ENCODE results near the gene KISS1R.

DNA sequence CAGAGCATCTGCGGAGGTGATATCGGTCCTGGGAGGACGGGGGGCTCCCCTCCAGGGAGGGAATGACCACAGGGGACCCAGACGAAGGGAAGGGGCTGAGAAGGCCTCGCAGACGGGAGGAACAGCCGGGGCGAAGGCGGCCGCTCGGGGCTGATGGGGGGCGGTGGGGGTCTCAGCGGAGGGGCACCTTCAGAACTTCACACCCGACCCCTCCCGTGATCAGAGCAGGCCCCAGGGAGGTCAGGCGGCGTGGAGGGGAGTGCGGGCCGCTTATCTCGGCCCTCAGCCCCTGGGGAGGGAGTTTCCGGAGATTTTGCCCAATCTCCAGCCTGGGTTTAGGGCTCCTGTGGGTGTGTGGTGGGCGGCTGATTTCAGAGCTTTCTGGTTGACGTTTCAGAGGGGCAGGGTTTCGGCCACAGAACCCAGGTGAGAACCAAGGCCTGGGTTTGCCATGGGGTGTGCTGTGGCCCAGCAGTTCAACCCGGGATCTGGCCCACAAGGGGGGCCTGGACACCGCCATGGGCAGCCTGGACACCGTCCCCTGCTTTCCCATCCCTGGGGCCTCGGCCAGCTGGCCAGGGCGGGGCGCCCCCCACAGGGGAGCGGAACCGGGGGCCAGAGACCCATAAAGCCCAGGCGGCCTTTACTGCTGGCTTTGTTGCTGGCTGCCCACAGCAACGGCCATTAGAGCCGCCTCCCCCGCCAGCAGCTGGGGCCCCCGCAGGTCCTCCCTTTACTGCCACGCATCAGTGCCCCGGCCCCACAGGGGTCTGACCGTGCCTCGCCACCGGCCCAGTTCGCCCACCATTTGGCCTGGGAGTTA is 37.8 kb downstream of the KISS1R start:
- TF ChIP-seq CTCF (IDR thresholded peaks at IDR 0.05; ENCODE audit: poor library complexity): no peak
- TF ChIP-seq EZH2 (IDR thresholded peaks at IDR 0.05; ENCODE audit: borderline replicate concordance): no peak

Measured in hepatocyte (in vitro differentiated cells).